PC-3 (cell line): ENCODE data around the gene CADM3. TPM values are rescaled to one million over a fixed set of nuclear protein-coding genes. Genes with fewer than 3 reads are reported as not detected.

ENCODE experiments used
- ATAC-seq: fragments of 200-7000 bp; cut with Tn5 transposase; 2 replicates; pipeline ENCODE4 v1.9.1; 2020; ENCODE audit warnings: mild to moderate bottlenecking, moderate library complexity
- BruUV-seq: library from RNA; stranded (reverse); fragments of 400-500 nt; replicated peaks from 2 replicates; lab custom pipeline; 2021; lab: Mats Ljungman, UMichigan
- CTCF ChIA-PET: fragments of 300-600 bp; sonication (Branson Sonifier 250); formaldehyde crosslinking; loops from one replicate; lab custom pipeline; 2022; ENCODE audit warnings: antibody characterized with exemption; lab: Charles Lee
- POLR2A ChIA-PET: fragments of 300-600 bp; sonication (Branson Sonifier 250); formaldehyde crosslinking; loops from one replicate; lab custom pipeline; 2022; ENCODE audit warnings: antibody characterized with exemption; ENCODE audit not compliant: unreplicated experiment; lab: Charles Lee
- DNase-seq: peaks from one replicate; pipeline ENCODE4 v3.0.0-alpha.2; 2015
- H2AFZ ChIP-seq: fragments of 300-600 bp; sonication (generic); 2 replicates; pipeline ENCODE4 v1.6.0; 2016; ENCODE audit warnings: antibody characterized with exemption, low read length
- H3F3A ChIP-seq: fragments of 300-600 bp; sonication (generic); one replicate; pipeline ENCODE4 v1.6.0; 2017; ENCODE audit warnings: antibody characterized with exemption, low read length, control low read depth, mild to moderate bottlenecking; ENCODE audit not compliant: unreplicated experiment
- H3K27ac ChIP-seq: fragments of 300-600 bp; sonication (generic); 2 replicates; pipeline ENCODE4 v1.5.1; 2016; ENCODE audit warnings: mild to moderate bottlenecking, low read length
- H3K27me3 ChIP-seq: fragments of 300-600 bp; sonication (generic); 2 replicates; pipeline ENCODE4 v1.6.1; 2016; ENCODE audit warnings: low read length, mixed read lengths
- H3K36me3 ChIP-seq: fragments of 300-600 bp; sonication (generic); 2 replicates; pipeline ENCODE4 v1.6.1; 2016; ENCODE audit warnings: low read depth, mixed run types, low read length, mixed read lengths
- H3K4me1 ChIP-seq: fragments of 300-600 bp; sonication (generic); 2 replicates; pipeline ENCODE4 v1.5.1; 2016; ENCODE audit warnings: low read length; ENCODE audit not compliant: insufficient read depth
- H3K4me2 ChIP-seq: fragments of 300-600 bp; sonication (generic); 2 replicates; pipeline ENCODE4 v1.6.0; 2016; ENCODE audit warnings: low read length
- H3K4me3 ChIP-seq: fragments of 300-600 bp; sonication (generic); 2 replicates; pipeline ENCODE4 v1.5.1; 2016; ENCODE audit warnings: mild to moderate bottlenecking, low read length, mixed read lengths
- H3K79me2 ChIP-seq: fragments of 300-600 bp; sonication (generic); 2 replicates; pipeline ENCODE4 v1.6.1; 2017; ENCODE audit warnings: low read length, mixed read lengths
- H3K9ac ChIP-seq: fragments of 300-600 bp; sonication (generic); 2 replicates; pipeline ENCODE4 v1.6.0; 2016; ENCODE audit warnings: mild to moderate bottlenecking, low read length
- H3K9me2 ChIP-seq: fragments of 300-600 bp; sonication (generic); replicated peaks from 2 replicates; pipeline ENCODE4 v1.6.1; 2016; ENCODE audit warnings: mixed run types, low read length, mixed read lengths
- H3K9me3 ChIP-seq: fragments of 300-600 bp; sonication (generic); 2 replicates; pipeline ENCODE4 v1.6.1; 2016; ENCODE audit warnings: low read length, mixed read lengths
- H4K20me1 ChIP-seq: fragments of 300-600 bp; sonication (generic); 2 replicates; pipeline ENCODE4 v1.6.1; 2016; ENCODE audit warnings: low read length, mixed read lengths
- CTCF ChIP-seq: fragments of 300-600 bp; sonication (generic); conservative IDR thresholded peaks from 2 replicates; pipeline ENCODE4 v1.5.1; 2017; ENCODE audit warnings: antibody characterized with exemption, low read depth, mild to moderate bottlenecking, low read length
- EZH2 ChIP-seq: fragments of 300-600 bp; sonication (generic); IDR thresholded peaks from one replicate; pipeline ENCODE4 v1.6.1; 2017; ENCODE audit warnings: antibody characterized with exemption, mild to moderate bottlenecking, low read length; ENCODE audit not compliant: unreplicated experiment
- EZH2phosphoT487 ChIP-seq: fragments of 300-600 bp; sonication (generic); IDR thresholded peaks from 2 replicates; pipeline ENCODE4 v1.6.1; 2018; ENCODE audit warnings: mild to moderate bottlenecking, antibody characterized with exemption, low read length, borderline replicate concordance
- intact Hi-C: fragments of 100-400 bp; cut with micrococcal nuclease; formaldehyde crosslinking; loops from 2 replicates; pipeline ENCODE4 v1.9.0; 2023
- total RNA-seq: library from RNA; depleted of rRNA; stranded (reverse); fragments of >200 nt; gene quantifications from 2 replicates; pipeline ENCODE4 v1.2.3, GENCODE V29; 2014

CADM3 gene
- total RNA-seq, 1 experiment from 2014 or later: not detected

GRCh38 chr1:159229896-159230295 lies 58.5 kb downstream of the CADM3 start:
- H2AFZ ChIP-seq: peak overlapping the region; percentile 46
- peaks cover 41% of the 10 kb centered on the region for H3K4me1 ChIP-seq
- DNase-seq (peak; percentile 95), ATAC-seq (peak; percentile 78)
- ChIA-PET POLR2A (no interaction called here), CTCF (interaction anchor here (0.5 to 1.6 kb wide), 3 partner anchors 16 to 587 kb away, joined by 3 to 8 read pairs (median 4); no protein-coding TSS in a partner anchor)
- H3K27me3 ChIP-seq: no peaks in the 10 kb centered on the region
- H3K4me2 ChIP-seq: peak overlapping the region; percentile 68
- intact Hi-C loops: loop anchor here (1.0 kb wide), 1 partner anchor 53 kb away; no protein-coding TSS in a partner anchor
- TF ChIP-seq EZH2phosphoT487 (no peak), CTCF (no peak), EZH2 (no peak)
- no TSS peak for BruUV-seq
- peak overlapping the region; percentile 36 for H3K4me3 ChIP-seq
- H4K20me1 ChIP-seq: no peaks in the 10 kb centered on the region
- H3K9ac ChIP-seq: peak overlapping the region; percentile 4; the same call in 1 of the 2 replicates
- H3K9me3 ChIP-seq: no peaks in the 10 kb centered on the region
- H3K9me2 ChIP-seq: no peaks in the 10 kb centered on the region
- H3K36me3 ChIP-seq: no peaks in the 10 kb centered on the region
- peaks cover 10% of the 10 kb centered on the region for H3F3A ChIP-seq
- no peaks in the 10 kb centered on the region for H3K79me2 ChIP-seq
- peak overlapping the region; percentile 82 for H3K27ac ChIP-seq

GRCh38 chr1:159239551-159240220 lies 68.3 kb downstream of the CADM3 start:
- no peak overlapping the region for H3K4me2 ChIP-seq
- BruUV-seq: no TSS peak
- no peak overlapping the region for H2AFZ ChIP-seq
- no peaks in the 10 kb centered on the region for H3K9me2 ChIP-seq
- no peaks in the 10 kb centered on the region for H3K36me3 ChIP-seq
- no peaks in the 10 kb centered on the region for H3K79me2 ChIP-seq
- TF ChIP-seq CTCF (no peak), EZH2 (no peak), EZH2phosphoT487 (no peak)
- H4K20me1 ChIP-seq: no peaks in the 10 kb centered on the region
- CTCF ChIA-PET: no interaction called here
- H3F3A ChIP-seq: no peaks in the 10 kb centered on the region
- intact Hi-C loops: no loop called here
- H3K27me3 ChIP-seq: no peaks in the 10 kb centered on the region
- DNase-seq (peak; percentile 12), ATAC-seq (peak; percentile 33; the same call in 1 of the 2 replicates)
- 0 out of 2 replicates have a peak, but pooled peaks cover 6% of the 10 kb centered on the region for H3K4me1 ChIP-seq
- H3K9ac ChIP-seq: no peak overlapping the region
- H3K9me3 ChIP-seq: peaks cover 5% of the 10 kb centered on the region; the same call in 1 of the 2 replicates
- POLR2A ChIA-PET: no interaction called here
- no peak overlapping the region for H3K27ac ChIP-seq
- no peak overlapping the region for H3K4me3 ChIP-seq

- H3F3A ChIP-seq: no peaks in the 10 kb centered on the region
- no peak for ATAC-seq
- no peaks in the 10 kb centered on the region; the same call in 1 of the 2 replicates for H3K36me3 ChIP-seq
- no peak for DNase-seq
- no peaks in the 10 kb centered on the region for H4K20me1 ChIP-seq
- no peak overlapping the region for H3K27ac ChIP-seq
- POLR2A ChIA-PET: interaction anchor here (0.6 kb wide), 1 partner anchor 1640 kb away, joined by 5 read pairs; no protein-coding TSS in a partner anchor
- H3K9ac ChIP-seq: no peak overlapping the region
- H3K4me1 ChIP-seq: no peaks in the 10 kb centered on the region
- no peak overlapping the region for H2AFZ ChIP-seq
- no peaks in the 10 kb centered on the region for H3K79me2 ChIP-seq
- no peak overlapping the region for H3K4me2 ChIP-seq
- BruUV-seq: no TSS peak
- H3K9me3 ChIP-seq: peaks cover 4% of the 10 kb centered on the region; the same call in 1 of the 2 replicates
- TF ChIP-seq EZH2 (no peak), CTCF (no peak), EZH2phosphoT487 (no peak)
- peaks cover 15% of the 10 kb centered on the region for H3K27me3 ChIP-seq
- no peak overlapping the region for H3K4me3 ChIP-seq
- no peaks in the 10 kb centered on the region for H3K9me2 ChIP-seq
- intact Hi-C loops: no loop called here
- CTCF ChIA-PET: no interaction called here
These were observed 75.9 kb downstream of the CADM3 start for GRCh38 chr1:159247266-159247665.
